HG03108 (cell line): ENCODE data around the gene GZF1.

Experiments
- ATAC-seq: cut with Tn5 transposase; IDR thresholded peaks from one replicate; pipeline ENCODE4 v1.9.1; 2021; ENCODE audit warnings: moderate library complexity; ENCODE audit not compliant: unreplicated experiment

GZF1 gene

DNA sequence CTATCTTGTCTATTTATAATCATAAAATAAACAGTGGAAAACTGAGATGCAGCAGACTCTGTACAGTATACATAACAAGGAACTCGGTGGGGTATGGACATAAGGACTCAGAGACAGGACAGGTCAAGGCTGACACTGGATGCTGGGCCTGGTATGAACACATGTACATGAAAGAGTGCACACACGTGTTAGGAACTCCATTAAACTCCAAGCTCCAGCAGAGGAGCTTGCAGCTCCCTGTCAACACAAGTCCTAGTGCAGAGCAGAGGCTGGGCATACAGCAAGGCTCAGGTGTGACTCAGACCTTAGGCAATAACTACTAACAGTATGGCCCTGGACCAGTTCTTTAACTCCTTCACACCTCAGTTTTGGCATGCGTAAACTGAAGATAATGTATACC, 42.2 kb downstream of the GZF1 start:
- ATAC-seq = no peak

DNA sequence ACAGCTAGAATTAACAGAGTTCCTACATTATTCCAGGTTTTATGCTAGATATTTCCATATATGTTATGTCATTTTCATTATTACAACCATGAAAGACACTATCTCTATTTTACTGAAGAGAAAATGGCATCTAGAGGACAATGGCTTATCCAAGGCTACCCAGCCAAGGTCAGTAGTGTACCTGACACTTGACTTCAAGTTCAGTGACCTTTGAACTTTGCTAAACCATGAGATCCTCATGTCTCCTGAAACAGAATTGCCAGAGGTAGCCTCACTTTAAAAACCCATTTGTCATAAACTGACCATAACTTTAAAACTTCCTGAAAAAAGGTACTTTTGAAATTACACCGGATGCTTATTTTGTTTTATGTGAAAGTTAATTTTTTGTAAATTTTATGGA, 44.9 kb downstream of the GZF1 start:
- ATAC-seq = no peak

DNA sequence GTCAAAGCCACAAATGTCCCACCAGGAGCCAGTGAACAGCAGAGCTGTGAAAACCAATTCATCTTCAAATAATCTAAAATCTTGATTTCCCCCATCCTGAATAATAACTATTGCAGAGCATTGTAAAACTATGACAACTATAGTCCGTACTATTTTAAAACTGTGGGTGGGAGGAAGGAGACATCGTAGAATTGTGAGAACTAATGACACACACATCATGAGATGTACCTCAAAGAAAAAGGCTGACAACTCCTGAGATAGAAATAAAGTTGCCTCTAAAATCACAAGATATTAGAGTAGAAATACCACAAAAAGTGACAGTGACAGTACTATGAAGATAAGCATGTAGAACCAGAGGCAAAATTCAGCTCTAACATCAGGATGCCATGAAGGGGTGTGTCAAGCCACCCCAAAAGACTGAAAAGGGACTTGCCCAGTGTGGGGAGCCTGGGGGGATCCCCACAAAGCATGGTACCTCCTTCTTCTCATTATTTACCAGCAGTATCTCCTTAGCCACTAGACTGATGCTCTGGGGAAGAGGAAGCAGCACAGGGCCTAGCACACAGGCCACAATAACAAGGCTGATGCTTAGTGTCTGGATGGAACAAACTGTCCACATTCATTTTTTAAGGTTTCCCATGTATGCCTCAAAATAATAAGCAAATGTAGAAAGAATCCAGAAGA, 45.9 kb downstream of the GZF1 start:
- ATAC-seq = peak; percentile 72

DNA sequence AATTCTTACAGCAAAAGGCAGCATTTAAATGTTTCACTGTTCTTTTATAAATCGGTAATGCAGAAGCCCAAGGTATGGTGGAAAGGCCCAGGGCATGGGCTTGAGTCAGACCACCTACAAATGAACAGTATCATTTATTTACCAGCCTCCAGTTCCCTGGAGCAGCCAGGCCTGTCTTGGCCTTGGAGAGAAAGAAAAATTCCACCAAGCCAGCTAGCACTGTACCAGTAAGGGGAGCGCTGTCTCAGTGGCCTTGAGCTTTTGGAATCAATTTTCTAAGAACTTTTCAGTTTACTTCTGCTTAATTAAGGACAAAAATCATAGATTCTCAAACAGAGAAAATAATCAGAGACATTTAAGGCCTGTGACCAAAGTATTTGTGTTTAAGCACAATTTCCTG, 47.0 kb downstream of the GZF1 start:
- ATAC-seq = no peak

DNA sequence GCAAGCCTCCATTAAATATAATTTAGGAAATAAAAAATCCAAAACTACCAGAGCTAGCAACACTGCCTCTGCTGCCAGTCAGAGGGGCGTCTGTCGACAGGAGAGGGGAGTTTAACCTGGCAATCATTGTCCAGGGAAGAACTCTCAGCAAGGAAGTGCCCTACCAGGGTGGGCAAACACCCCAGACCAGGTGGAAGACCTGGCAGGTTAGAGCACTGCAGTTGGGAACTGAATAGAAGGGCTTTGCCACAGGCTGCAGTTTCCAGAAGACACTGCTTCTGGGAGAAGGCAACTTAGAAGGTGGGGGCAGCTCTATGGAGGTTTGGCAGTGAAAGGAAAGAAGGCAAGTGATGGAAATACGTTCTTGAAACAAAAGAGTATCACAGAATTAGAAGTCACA, 47.8 kb downstream of the GZF1 start:
- ATAC-seq = no peak

DNA sequence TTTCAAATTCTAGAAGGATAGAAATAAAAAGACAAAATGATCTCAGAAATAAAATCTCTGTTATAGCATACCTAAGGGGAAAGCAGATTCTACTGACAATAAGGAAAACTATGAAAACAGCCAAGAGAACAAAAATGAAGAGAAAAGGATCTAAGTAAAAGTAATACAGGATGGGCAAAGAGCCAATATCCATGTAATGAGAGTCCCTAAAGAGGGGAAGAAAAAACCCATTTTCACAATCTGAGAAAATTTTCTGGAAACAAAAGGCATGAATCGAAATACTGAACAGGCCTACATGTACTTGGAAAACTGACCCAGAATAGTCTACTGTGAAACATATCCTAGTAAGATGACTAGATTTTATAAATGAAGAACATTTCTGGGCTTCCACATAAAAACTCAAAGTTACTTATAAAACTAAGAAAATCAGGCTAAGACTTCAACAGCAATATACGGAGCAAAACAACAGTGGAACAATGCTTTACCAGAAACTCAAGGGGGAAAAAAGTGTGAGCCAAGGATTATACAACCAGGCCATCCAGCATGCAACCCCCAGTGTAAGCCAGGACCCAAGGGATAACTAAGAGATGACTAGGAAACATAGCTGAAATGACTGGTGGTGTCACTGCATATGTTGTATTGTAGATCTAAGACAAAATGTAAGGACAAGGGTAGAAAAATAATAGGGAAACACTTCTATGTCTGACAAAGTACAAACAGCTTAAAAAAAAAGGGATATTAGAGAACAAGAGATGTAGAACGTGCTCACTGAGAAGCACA, 49.1 kb downstream of the GZF1 start:
- ATAC-seq = no peak

DNA sequence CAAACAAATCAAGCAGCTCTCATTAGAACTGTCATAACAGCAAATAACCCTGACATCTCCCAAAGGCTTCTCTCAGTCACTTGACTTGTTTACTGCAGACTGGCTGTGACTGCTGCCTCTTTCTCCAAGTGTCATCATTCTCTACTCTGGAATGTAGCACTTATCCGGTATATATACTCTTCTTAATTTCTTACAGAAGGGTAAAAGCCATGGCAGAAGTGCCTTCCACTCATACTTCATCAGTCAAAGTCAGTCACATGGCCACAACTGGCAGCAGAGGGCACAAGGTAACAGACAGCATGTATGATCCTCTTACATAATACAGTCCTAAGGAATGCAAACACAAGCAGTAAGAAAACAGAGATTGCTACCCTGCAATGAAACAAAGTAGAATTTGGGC, 50.0 kb downstream of the GZF1 start:
- no peak for ATAC-seq

DNA sequence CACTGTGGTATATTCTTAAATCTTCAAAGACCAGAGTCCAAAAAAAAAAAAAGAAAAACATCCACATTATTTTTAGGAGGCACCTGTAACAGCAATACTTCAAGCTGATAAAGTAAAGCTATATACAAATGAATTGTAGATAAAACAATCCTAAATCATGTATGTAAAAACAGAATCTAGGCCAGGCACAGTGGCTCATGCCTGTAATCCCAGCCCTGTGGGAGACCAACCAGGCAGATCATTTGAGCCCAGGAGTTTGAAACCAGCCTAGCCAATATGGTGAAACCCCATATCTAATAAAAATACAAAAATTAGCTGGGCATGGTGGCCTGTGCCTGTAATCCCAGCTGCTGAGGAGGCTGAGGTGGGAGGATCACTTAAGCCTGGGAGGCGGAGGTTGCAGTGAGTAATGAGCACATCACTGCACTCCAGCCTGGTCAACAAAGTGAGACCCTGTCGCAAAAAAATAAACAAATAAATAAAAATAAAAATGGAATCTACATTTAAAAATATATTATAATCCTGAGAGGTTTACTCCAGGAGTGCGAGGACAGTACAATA, 52.0 kb downstream of the GZF1 start:
- ATAC-seq = no peak

DNA sequence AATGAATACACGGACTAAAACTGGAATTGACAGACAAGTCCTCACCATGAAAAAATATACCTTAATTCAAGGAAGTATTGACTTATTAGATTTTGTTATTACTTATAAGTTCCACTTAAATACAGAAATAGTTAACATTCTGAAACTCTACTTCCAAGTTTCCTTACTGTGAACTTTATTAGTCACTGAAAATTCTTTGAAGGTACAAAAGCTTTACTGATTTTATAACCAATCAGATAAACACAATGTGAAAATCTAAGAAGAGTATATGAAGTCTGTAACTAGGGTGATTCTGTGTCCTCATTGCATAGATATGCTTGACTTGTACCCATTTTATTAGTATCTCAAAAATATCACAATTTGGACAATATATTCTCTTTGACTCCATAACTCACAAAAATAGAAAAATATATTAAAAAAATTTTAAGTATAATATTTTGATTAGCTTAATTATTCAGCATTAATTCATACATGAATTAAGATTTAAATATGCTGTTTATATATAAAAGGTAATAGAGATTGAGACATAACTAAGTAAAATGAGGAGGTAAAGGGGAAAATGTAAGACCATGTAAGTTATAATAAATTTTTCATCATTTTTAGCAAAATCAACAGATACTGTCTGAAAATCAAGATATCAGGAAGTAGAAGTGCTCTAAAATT, 52.7 kb downstream of the GZF1 start:
- ATAC-seq = no peak

DNA sequence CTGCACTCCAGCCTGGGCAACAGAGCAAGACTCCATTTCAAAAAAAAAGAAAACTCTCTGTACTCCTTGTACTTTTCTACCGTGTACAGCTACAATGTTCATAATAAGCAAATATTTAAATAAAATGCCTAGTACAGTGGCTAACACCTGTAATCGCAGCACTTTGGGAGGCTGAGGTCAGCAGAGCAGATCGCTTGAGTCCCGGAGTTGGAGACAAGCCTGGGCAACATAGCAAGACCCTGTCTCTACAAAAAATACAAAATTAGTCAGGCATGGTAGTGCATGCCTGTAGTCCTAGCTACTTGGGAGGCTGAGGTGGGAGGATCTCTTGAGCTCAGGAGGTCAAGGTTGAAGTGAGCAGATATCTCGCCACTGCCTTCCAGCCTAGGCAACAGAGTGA, 53.6 kb downstream of the GZF1 start:
- no peak for ATAC-seq

DNA sequence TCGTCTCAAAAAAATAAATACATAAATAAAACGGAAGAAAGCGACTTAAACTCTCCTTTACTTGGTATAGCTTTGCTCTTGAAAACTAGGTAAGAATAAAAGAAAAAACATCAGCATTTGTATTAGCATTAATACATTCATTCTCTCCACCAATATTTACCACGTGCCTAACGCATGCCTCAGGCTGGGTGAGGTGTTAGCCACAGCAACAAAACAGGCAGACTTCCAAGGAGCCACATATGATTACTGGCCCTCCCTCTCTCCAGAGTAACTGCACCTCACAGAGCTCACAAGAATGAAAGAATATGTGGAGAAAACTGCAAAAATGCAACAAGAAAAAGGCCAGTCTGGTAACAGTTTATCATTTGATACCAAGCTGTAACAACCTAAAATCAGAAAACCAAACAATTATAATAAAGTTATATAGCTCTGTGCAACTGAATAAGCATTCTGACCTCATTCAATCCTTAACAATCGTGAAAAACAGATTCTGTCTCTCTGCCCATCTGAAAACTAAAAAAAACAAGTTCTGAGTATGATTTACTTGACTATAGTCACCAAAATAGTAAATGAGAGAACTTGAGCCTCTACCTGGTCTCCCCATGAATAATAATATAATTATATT, 54.1 kb downstream of the GZF1 start:
- ATAC-seq = no peak

DNA sequence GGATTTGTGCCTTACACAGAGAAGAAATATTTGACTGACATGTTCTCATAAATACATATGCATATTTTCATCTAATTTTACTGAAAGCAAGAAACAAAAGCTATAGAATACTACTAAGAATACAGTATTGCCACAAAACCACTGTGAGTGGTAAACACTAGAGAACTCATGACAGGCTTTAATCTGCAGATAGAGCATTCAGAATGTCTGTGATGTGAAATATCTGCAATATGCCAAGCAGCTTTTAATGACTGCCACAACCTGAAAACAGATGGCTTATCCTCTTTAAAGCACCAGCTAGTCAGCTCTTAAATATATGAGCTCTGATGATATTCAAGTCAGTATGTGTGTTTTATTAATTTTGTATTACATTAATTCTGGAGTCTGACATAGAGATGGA, 55.9 kb downstream of the GZF1 start:
- ATAC-seq = no peak

DNA sequence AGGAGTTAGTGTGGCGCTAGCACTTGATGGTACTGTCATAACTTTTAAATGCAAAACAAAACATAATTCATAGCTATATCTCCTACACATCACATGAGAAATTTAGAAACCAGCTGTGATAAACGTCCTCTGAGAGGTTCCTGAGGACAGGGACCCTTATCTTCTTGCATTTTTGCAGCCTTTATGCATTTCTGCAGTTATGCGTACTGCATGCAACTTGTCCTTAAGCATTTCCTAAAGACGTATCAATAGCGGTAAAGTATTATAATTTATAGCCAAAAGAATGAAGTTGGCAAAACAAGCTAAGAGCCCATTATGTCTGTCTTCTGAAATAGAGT, 57.6 kb downstream of the GZF1 start:
- no peak for ATAC-seq

DNA sequence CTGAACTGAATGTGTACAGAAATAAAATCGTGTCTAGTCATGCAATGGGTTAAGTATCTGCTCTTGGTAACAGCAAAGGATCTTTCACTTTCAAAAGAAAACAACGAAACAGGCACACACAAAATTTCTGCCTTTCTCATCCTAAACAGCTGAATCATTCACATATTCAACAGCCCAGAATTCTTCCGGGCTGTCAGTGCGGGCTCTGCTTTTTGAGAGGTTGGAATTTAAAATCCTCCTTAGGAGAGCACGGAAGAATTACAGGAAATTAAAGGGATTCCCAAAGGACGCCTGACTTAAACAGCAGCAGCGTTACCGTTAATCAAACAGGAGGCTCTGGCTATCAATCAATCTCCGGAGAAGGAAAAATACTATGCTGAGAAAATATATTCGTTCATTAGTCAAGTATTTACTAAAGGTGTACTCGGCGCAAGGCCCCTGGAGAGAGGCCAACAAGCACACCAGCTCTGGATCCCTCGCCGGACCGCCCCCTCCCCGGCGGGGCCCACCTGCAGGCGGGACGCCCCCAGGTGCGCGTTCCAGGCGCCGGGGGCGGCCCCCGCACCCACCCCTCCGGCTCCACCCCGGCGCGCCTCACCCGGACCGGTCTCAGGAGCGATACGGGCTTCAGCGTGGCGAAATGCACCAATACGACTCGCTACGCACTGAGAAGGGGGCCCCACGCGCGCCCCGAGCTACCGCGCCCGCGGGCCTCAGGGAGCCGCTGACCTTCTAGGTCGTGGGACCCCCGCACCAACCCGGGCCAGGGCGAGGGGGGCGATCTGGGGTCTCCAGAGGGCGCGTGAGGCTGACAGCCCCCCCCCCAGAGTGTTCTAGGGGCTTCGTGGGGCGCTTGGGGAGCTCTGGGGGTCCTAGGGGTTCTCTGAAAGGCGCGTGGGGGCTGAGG, 58.3 kb downstream of the GZF1 start:
- peak; percentile 26 for ATAC-seq

DNA sequence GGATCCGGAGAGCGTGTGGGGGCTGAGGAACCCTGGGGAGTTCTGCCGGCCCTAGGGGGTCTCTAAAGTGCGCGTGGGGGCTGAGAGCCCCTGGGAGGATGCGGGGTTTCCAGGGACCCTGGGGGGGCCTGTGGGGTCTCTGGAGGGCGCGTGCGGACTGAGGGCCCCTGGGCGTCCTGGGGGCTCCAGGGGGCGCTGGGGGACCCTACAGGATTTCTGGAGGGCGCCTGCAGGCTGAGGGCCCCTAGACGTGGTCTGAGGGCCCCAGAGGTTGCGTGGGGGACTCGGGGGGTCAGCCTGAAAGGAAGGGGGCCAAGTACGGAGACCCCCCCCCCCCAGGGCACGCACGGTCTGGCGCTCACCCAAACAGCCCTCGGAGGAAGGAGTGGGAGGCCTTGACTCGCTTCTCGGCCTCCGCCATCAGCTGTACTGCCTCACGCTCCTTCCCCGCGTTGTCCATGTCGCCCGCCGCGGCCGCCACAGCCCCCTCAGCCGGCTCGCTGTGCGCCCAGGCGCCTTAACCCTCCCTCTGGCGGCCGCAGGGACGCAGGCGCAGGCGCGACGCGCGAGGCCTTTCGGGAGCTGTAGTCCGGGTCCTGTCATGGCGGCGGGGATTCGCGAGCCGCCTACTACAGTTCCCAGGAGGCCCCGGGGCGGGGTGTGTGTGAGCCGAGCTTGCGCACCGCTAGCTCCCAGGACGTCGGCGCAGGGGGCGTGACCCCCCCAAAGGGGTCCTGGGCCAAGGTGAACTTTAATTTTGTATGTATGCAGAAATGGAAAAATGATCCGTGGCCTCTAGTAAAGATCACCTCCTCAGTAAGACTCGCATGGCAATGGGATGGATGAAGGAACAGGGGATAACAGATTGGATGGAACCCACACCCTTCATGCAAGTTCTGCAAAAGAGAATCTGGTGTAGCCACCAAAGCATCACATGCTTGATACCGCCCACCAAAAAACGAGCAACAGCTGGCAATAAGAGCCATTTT, 59.3 kb downstream of the GZF1 start, which contains the start of gene NAPB:
Gene NAPB, minus strand, starts transcription at position 546 of the 989 bp plus-strand sequence. Its CDS starts 86 bp downstream, at position 460.
- peak; percentile 97 for ATAC-seq
